ENCODE data around the gene TMCO6.
"Not testable (repeated sequence)": the region's sequence is repeated elsewhere in the genome, so short reads cannot be mapped to it uniquely, and the experiment has no call there.

The TMCO6 gene

DNA sequence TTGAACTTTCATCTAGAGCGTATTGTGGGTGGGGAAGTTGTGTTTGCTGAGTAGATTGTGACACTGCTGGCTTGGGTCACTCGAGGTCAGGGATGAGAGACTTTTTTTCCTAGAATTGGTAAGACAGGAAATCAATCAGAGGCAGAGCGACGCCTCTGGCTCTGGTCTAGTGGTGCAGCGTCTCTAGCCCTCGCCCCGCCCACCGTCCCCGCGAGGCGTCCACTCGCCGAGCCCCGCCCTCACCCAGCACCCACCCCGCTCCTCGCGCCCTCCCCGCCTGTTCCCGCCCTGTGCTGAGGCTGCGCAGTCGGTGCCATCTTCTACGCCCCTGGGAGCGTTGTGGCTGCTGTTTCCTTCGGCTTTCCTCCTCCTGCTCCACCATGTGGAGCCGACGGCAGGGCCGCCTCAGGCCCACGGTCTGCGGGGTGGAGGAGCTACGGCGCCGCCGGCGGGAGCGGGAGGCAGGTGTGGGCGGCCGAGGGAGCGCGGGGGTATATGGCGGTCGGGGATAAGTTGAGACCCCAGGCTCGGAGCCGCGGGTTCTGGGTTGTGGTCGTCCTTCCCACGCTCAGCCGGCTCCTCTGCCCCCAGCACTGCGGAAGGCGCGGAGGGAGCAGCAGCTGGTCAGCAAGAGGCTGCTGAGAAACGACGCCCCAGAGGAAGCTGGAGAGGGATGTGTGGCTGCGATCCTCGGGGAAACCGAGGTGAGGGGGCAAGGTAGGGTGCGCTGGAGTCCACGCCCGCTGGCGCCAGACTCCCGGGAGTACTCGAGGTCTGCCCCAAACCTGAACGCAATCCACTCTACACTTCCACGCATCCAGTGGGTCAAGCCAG, at the start of gene TMCO6:
TMCO6 (plus strand) TSS at position 304 of the 834 bp plus-strand sequence; CDS start at position 381, 77 bp downstream.
- DNase-seq (ENCODE audit: low read depth in 2 of 2) = peak; percentile 92

DNA sequence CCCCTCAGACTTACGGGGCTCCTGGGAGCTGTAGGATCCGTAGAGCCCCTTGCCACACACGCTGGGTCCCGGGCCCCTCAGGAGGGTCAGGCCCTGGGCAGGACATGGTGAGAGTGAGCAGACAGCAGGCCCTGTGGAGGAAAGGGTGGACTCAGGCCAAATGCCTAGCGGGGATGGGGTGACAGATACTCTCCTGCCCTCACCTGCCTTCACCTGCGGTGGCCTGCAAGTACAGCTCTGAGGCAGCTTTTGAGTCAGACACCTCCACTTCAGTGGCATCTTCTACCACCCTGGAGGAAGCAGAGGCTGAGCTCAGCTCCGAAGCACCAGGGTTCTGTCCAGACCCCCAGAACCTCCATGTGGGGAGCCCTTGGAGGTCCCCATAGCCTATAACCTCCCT, 48.4 kb upstream of the TMCO6 start:
- no peak for DNase-seq (ENCODE audit: low read depth in 2 of 2)

DNA sequence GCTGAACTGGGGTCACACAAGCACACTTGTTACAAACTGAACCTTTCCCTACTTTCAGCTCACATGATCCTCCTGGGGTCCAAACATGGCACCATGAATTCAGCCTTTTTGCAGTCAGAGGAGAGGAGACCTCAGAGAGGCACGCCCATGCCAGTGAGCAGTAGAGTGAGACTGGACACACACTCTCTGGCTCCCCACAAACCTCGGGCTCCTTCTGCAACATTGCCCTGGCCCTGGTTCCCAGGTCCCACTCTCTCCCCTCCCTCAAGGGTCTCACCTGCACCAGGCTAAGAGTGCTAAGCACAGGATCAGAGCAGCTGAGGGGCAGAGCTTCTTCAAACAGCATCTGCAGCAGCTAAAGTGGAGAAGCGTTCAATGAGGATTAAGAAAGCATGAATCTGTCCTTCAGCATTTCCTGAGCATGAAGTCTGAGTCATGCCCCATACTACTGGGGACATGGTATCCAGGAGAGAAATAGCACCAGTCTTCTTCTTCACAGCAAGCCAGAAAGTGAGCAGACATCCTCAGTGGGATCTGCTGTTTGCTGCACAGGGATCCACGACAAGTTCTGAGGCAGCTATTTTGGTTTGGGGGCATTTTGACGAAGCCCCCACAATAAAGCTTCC, 47.4 kb upstream of the TMCO6 start:
- no peak for DNase-seq (ENCODE audit: low read depth in 2 of 2)

DNA sequence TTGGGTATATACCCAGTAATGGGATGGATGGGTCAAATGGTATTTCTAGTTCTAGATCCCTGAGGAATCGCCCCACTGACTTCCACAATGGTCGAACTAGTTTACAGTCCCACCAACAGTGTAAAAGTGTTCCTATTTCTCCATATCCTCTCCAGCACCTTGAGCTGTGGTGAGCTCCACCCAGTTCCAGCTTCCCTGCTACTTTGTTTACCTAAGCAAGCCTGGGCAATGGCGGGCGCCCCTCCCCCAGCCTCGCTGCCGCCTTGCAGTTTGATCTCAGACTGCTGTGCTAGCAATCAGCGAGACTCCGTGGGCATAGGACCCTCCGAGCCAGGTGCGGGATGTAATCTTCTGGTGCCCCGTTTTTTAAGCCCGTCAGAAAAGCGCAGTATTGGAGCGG, 46.2 kb upstream of the TMCO6 start:
- DNase-seq (ENCODE audit: low read depth in 2 of 2) = not testable (repeated sequence)

DNA sequence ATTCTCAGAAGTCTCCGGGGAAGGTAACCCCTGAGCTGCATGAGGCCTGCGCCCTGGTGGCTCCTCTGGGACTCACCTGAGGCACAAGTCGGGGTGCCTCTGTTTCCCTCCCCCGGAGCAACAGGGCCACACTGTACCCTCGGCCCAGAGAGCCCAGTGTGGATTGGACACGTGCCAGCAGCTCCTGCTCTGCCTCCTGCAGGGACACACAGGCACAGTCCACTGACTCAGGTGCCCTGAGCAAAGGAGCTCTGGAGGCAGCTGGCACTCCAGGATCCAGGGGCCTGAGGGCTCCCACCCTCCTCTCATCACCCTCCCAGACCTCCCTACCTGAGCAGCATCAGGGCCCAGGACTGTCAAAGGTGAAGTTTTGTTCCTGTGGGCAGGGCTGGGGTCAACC, 45.1 kb upstream of the TMCO6 start:
- no peak for DNase-seq (ENCODE audit: low read depth in 2 of 2)

DNA sequence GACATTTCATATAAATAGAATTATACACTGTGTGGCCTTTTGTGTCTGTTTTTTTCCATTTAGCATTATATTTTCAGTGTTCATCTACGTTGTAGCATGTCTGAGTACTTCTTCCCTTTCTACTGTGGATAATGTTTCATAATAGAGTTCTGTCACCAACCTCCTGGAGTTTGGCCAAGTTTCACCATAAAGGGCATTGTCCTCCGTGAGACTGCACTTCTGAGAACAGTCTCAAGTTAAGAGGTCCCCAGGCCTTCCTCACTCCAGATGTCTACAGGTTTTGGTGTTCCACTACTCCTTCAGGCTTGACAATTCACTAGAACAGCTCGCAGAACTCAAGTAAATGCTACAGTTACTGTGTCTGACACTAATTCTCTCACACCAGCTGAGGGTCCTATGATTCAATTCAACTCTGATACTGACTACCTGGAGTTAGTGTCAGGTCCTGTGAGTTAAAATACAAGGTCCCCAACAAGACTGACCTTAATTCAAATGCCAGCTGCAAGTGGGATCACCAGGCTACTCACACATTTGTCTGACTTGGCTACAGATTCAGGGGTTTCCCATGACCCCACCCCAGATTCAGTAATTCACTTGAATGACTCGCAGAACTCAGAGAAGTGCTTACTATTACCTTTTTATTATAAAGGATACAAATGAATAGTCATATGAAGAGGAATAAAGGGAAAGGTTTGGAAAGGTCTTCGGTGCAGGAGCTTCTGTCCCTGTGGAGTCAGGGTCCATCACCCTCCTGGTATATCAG, 43.5 kb upstream of the TMCO6 start:
- DNase-seq (ENCODE audit: low read depth in 2 of 2) = no peak

DNA sequence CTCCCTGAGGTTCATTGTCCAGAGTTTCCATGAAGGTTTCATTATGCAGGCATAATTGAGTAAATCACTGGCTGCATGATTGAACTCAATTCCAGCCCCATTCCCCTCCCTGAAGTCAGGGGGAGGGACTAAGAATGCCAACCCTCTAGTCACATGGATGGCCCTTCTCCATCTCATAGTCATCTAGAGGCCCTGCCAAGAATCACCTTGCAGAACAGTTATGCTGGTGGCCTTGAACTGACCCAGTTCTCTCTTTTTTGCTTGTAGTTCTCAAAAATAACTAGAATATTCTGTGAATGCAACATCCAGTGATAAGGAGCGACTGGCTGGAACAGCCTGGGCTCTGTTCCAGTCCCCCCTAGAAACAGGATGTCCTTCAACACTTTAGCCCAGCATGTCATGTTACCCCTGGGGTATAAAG, 42.9 kb upstream of the TMCO6 start:
- no peak for DNase-seq (ENCODE audit: low read depth in 2 of 2)

DNA sequence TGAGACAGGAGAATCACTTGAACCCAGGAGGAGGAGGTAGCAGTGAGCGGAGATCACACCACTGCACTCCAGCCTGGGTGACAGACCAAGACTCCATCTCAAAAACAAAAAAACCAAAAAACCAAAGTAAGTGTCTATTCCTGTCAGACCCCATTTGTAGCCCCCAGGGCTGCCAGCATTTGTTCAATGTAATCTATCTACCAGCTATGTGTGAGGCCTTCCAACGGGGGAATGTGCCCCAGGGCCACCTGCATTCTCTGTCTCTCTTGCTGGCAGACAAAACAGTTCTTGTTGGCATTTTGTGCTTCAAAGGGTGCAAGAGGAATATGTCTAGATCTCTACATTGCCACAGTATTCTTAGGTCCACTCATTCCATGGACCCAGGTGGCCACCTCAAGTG, 40.4 kb upstream of the TMCO6 start:
- DNase-seq (ENCODE audit: low read depth in 2 of 2) = no peak

DNA sequence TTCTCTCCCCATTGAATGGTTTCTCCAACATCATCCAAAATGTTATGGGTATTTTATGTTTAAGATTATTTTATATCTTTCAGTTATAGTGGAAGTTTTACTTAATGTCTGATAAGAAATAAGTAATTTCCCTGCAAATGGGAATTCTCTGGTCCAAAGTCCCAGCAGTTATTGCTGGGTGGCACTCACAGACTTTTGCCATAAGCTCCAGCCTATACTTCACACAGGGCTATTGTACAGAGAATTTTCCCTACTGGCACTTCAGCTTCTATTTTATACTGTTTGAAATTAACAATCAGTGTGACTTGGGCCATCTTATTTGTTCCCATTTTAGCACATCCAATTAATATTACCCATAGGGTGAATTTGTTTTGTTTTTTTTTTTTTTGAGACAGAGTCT, 39.2 kb upstream of the TMCO6 start:
- no peak for DNase-seq (ENCODE audit: low read depth in 2 of 2)

DNA sequence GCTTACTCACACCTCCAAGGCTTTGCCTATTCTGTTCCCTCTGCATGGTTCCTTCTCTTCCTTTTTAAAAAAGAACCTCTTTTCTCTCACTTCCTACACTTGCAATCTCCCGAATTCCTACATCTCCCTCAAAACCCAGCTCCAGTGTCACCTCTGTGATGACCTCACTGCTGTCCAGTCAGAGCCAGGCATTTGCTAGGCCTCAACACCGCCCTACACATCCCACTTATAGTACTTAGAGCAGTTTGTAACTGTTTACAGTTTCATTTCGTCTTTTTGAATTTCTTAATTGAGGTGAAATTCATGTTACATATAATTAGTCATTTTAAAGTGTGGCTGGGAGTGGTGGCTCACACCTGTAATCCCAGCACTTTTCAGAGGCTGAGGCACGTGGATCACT, 37.1 kb upstream of the TMCO6 start:
- no peak for DNase-seq (ENCODE audit: low read depth in 2 of 2)

DNA sequence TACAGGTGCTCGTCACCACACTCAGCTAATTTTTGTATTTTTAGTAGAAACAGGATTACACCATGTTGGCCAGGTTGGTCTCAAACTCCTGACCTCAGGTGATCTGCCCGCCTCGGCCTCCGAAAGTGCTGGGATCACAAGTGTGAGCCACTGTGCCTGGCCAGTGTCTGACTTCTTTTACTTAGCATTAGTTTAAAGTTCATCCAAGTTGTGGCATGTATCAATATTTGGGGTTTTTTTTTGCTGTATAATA, 35.9 kb upstream of the TMCO6 start:
- DNase-seq (ENCODE audit: low read depth in 2 of 2) = not testable (repeated sequence)

DNA sequence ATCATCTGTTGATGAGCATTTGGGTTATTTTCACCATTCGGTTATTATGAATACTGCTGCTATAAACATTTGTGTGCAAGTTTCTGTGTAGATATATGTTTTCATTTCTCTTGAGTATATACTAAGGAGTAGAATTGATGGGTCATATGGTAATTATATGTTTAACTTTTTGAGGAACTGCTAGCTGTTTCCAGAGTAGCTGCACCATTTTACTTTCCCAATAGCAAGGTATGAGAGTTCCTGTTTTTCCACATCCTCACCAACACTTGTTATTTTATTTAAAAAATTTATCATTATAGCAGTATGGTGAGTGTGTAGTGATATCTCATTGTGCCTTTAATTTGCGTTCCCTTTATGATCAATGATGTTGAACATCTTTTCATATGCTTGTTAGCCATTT, 35.5 kb upstream of the TMCO6 start:
- no peak for DNase-seq (ENCODE audit: low read depth in 2 of 2)

DNA sequence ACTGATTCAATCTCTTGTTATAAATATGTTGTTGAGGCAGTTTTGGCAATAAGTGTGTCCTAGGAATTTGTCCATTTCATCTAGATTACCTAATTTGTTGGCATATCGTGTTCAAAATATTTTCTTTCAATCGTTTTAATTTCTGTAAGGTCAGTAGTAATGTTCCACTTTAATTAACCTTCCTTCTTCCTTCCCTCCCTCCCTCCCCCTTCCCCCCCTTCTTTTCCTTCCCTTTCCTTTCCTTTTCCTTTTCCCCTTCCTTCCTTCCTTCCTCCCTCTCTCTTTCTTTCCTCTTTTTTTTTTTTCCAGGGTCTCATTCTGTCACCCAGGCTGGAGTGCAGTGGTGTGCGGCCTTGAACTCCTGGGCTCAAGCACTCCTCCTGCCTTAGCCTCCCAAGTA, 33.4 kb upstream of the TMCO6 start:
- no peak for DNase-seq (ENCODE audit: low read depth in 2 of 2)

DNA sequence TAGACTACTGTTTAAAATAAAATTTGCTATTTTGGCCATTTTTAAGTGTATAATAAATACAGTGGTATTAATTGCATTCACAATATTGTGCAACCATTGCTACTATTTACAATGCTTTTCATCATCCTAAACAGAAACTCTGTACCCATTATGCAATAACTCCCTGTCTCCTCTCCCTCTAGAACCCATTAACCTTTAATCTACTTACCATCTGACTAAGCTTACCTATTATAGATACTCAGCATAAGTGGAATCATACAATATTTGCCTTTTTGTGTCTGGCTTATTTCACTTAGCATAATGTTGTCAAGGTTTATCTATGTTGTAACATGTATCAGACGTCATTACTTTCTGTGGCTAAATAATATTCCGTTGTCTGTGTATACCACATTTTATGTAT, 32.2 kb upstream of the TMCO6 start:
- no peak for DNase-seq (ENCODE audit: low read depth in 2 of 2)

DNA sequence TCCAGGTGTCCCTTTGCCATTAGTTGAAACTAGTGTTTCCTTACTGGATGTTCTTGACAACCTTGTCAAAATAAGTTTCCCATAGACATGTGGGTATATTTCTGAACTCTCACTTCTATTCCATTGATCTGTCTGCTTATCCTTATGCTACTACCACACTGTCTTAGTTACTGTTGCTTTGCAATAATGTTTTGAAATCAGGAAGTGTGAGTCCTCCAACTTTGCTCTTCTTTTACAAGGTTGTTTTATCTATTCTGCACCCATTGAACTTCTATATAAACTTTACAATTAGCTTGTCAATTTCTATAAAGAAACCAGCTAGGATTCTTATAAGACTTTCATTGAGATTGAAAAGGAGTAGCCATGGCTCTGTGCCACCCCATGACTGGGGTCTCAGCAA, 30.5 kb upstream of the TMCO6 start:
- DNase-seq (ENCODE audit: low read depth in 2 of 2) = no peak

DNA sequence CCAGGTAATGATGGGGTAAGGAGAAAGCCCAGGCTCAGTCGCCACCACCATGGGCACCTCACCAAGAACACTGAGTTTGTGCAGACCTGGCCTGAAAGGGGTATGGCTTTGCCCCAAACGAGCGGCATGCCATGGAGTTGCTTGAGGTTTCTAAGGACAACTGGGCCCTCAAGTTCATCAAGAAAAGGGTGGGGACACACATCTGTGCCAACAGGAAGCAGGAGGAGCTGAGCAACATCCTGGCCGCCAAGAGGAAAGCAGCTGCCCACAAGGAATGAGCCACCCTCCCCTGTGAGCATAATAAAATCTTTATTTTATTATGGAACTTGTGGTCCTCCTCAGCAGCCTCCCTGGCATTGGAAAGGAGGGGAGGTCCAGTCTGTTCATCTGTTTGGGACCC, 30.1 kb upstream of the TMCO6 start:
- DNase-seq (ENCODE audit: low read depth in 2 of 2) = no peak

DNA sequence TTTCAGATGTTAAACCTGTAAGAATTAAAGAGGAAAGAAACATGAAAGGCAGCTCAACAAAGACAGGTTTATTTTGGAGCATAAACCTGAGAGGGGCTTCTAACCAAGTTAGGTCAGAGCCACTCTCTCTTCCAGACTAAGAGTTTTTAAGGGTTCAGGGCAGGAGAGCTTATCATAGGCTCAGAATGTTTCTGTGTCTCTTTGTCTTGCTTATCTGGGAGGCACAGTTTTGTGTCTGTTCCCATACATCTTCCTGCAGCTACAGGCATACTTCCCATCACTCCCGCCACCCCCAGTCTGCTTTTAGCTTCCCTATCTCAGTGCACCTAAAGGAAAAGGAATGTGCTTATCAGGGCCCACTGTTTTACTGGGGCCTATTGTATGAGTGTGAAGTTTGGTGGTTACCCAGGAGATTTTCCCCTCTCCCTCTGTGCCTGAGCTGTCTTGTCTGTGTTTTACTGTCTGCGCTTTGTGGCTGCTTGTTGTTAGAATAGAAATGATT, 28.2 kb upstream of the TMCO6 start:
- DNase-seq (ENCODE audit: low read depth in 2 of 2) = no peak

DNA sequence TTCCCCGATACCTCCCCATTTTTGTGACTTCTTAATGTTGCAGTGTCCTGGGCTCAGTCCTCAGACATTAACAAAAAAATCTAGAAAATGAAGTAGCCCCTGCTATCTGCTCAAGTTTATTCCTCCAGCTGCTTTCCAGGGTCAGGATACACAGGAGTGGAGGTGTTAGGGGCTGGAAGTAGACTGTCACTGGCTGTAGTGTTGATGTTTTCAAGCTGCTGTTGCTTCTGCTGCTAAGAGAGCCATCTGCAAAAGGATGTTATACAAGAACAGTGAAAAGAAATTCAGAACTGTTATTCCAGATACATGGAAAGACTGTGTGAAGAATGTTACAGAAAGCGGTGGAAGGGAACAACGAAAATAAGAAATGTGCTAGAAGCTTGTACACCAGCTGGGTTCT, 16.9 kb upstream of the TMCO6 start:
- DNase-seq (ENCODE audit: low read depth in 2 of 2) = no peak

DNA sequence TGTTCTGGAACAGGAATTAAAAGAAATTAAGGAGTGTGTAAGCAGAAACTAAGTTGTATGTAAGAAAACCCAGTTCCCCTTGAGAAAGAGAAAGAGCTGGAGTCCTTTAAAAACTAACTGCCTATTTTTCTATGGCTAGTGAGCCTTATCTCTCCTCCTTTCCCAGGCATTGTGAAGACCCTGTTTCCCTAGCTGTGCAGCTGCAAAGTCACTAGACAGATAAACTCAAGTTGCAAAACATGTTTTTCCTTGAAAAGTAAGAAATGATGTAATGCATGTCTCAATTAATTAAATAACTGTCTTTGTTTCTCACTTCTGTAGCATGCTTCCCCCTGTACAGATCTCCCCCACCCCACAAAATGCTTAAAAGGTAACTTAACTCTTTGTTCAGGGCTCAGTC, 16.2 kb upstream of the TMCO6 start:
- DNase-seq (ENCODE audit: low read depth in 2 of 2) = not testable (repeated sequence)

DNA sequence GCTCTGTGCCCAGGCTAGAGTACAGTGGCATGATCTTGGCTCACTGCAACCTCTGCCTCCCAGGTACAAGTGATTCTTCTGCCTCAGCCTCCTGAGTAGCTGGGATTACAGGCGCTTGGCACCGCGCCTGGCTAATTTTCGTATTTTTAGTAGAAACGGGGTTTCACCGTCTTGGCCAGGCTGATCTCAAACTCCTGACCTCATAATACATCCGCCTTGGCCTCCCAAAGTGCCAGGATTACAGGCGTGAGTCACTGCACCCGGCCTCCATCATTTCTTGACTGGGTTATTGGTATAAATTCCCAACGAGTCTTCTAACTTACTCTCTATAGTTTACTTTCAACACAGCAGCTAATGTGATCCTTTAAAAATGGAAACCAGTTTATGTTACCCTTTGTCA, 14.4 kb upstream of the TMCO6 start:
- not testable (repeated sequence) for DNase-seq (ENCODE audit: low read depth in 2 of 2)

DNA sequence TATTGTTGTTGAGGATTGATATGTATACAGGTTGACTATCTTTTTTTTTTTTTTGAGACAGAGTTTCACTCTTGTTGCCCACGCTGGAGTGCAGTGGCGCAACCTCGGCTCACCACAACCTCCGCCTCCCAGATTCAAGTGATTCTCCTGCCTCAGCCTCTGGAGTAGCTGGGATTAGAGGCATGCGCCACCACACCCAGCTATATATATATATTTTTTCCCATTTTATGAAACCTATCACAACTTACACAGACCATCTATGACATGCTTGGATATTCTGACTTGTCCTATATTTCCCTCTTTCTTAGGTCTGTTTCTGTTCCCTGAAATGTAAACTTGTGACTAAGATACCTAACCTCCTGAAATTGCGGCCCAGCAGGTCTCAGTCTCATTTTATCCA, 11.3 kb upstream of the TMCO6 start:
- no peak for DNase-seq (ENCODE audit: low read depth in 2 of 2)

DNA sequence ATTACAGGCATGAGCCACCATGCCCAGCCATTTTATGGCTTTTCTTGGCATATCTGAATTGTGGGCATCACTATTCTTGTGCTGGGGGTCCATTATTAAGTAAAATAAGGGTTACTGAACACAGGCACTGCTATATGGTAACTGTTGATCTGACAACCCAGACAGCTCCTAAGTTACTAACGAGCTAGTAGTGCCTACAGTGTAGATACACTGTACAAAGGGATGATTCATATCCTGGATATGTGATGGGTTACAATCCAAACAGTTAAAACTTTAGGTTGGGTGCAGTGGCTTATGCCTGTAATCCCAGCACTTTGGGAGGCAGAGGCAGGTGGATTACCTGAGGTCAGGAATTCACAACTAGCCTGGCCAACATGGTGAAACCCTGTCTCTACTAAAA, 10.5 kb upstream of the TMCO6 start:
- DNase-seq (ENCODE audit: low read depth in 2 of 2) = no peak
